Peyer's patch (tissue), 4 donors: ENCODE data around the gene TNFAIP8L1.
"Not testable (repeated sequence)": the region's sequence is repeated elsewhere in the genome, so short reads cannot be mapped to it uniquely, and the experiment has no call there.

Experiments
- POLR2A ChIP-seq, 2 donors: fragments of 450-650 bp; IDR thresholded peaks; one replicate each; pipeline ENCODE4 v1.5.1; 2017; ENCODE audit warnings: antibody characterized with exemption in 2 of 2, mild to moderate bottlenecking in 2 of 2, moderate library complexity in 2 of 2
- TF ChIP-seq, protein P1 (sequence below), 6 experiments: fragments of 450-650 bp in 4 of 6; fragments of 200-600 bp in 2 of 6; sonication (generic) in 1 of 6; IDR thresholded peaks; one replicate each; pipeline ENCODE4 v1.5.1; 2017 to 2019; ENCODE audit warnings: antibody characterized with exemption in 6 of 6, mild to moderate bottlenecking in 3 of 6, moderate library complexity in 1 of 6

DNA sequence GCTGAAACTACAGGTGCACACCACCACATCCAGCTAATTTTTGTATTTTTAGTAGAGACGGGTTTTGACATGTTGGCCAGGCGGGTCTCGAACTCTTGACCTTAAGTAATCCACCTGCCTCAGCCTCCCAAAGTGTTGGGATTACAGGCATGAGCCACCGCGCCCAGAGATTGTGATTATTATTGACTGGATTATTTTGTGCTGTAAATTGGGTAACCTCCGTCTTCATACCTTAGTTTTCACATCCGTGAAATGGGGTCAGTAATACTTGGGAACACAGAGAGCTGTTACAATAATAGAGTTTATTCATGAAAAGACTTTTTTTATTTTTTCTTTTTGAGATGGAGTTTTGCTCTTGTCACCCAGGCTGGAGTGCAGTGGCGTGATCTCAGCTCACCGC, 44.2 kb upstream of the TNFAIP8L1 start:
- TF ChIP-seq, protein P1, sequence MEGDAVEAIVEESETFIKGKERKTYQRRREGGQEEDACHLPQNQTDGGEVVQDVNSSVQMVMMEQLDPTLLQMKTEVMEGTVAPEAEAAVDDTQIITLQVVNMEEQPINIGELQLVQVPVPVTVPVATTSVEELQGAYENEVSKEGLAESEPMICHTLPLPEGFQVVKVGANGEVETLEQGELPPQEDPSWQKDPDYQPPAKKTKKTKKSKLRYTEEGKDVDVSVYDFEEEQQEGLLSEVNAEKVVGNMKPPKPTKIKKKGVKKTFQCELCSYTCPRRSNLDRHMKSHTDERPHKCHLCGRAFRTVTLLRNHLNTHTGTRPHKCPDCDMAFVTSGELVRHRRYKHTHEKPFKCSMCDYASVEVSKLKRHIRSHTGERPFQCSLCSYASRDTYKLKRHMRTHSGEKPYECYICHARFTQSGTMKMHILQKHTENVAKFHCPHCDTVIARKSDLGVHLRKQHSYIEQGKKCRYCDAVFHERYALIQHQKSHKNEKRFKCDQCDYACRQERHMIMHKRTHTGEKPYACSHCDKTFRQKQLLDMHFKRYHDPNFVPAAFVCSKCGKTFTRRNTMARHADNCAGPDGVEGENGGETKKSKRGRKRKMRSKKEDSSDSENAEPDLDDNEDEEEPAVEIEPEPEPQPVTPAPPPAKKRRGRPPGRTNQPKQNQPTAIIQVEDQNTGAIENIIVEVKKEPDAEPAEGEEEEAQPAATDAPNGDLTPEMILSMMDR (IDR thresholded peaks at IDR 0.05), result not testable (repeated sequence)
- TF ChIP-seq POLR2A (IDR thresholded peaks at IDR 0.05), result not testable (repeated sequence)
